DMS153 treated with DMSO at 0.1 percent for 48 hours (cell line): ENCODE results near the gene SLC4A3.
"Not testable (repeated sequence)": the region's sequence is repeated elsewhere in the genome, so short reads cannot be mapped to it uniquely, and the experiment has no call there.

Source experiments
- DNase-seq: peaks from one replicate; lab custom pipeline; 2025; ENCODE audit not compliant: unreplicated experiment; lab: John Stamatoyannopoulos, UW

SLC4A3 gene

GRCh38 chr2:219675221-219675620 is 47.8 kb downstream of the SLC4A3 start:
- no peak for DNase-seq

GRCh38 chr2:219676586-219676985 is 49.2 kb downstream of the SLC4A3 start:
- DNase-seq = no peak

- no peak for DNase-seq
Measured at GRCh38 chr2:219679041-219679440, 51.6 kb downstream of the SLC4A3 start.

GRCh38 chr2:219679571-219679970 is 52.1 kb downstream of the SLC4A3 start:
- DNase-seq = no peak

- DNase-seq = no peak
Measured at GRCh38 chr2:219680958-219681693, 53.7 kb downstream of the SLC4A3 start.

GRCh38 chr2:219681694-219682300 is 54.4 kb downstream of the SLC4A3 start:
- no peak for DNase-seq

- not testable (repeated sequence) for DNase-seq
Measured at GRCh38 chr2:219683474-219683873, 56.0 kb downstream of the SLC4A3 start.

- DNase-seq = peak; percentile 93
Measured at GRCh38 chr2:219684721-219685689, 57.6 kb downstream of the SLC4A3 start.

GRCh38 chr2:219687272-219687671 is 59.8 kb downstream of the SLC4A3 start:
- DNase-seq = no peak

- DNase-seq = no peak
Measured at GRCh38 chr2:219687882-219688559, 60.6 kb downstream of the SLC4A3 start.

GRCh38 chr2:219688560-219689445 is 61.4 kb downstream of the SLC4A3 start:
- DNase-seq = no peak

GRCh38 chr2:219689676-219690628 is 62.5 kb downstream of the SLC4A3 start:
- DNase-seq = peak; percentile 40

- DNase-seq = no peak
Measured at GRCh38 chr2:219691571-219691970, 64.1 kb downstream of the SLC4A3 start.
